ENCODE results near the gene ANLN.
"Not testable (repeated sequence)": the region's sequence is repeated elsewhere in the genome, so short reads cannot be mapped to it uniquely, and the experiment has no call there.

Gene ANLN

DNA sequence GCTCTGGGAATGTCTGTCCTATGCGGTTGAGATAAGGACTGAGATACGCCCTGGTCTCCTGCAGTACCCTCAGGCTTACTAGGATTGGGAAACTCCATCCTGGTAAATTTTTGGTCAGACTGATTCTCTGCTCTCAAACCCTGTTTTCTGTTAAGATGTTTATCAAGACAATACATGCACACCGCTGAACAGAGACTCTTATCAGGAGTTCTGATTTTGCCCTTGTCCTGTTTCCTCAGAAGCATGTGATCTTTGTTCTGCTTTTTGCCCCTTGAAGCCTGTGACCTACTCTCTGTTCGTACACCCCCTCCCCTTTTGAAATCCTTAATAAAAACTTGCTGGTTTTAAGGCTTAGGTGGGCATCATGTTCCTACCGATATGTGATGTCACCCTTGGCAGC is 76.3 kb downstream of the ANLN start:
- DNase-seq (ENCODE audit: low read depth in 2 of 2): not testable (repeated sequence)

- DNase-seq (ENCODE audit: low read depth in 2 of 2): peak; percentile 40 to 49
These were observed 78.9 kb downstream of the ANLN start for GRCh38 chr7:36468370-36469101.

- DNase-seq (ENCODE audit: low read depth in 2 of 2): no peak
These were observed 79.6 kb downstream of the ANLN start for GRCh38 chr7:36469236-36469635.

DNA sequence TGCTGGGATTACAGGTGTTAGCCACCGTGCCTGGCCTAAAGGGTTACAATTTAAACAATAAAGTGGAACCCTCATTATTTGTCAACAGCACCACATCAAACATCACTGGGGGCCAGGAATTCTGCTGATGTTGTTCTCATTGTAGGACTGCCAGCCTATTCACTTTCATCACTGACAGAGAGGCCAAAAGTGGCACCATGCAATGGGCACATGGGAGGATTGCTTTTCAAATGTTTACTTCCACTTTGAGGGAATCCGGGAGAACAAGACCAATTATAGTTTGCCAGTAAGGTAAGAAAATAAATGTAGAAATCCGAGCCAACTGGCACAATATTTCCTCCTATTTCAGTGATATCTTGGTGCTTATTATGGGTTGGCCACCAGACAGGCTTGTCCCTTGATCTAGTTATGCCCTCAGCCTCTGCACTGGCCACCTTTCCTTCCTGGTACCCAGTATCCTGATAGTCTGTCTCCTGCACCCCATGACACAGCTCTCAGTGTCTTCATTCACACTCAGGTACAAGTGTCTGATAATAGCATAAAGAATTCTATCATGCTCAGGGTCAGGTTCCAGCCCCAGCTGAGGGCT is 82.6 kb downstream of the ANLN start:
- DNase-seq (ENCODE audit: low read depth in 2 of 2): no peak

DNA sequence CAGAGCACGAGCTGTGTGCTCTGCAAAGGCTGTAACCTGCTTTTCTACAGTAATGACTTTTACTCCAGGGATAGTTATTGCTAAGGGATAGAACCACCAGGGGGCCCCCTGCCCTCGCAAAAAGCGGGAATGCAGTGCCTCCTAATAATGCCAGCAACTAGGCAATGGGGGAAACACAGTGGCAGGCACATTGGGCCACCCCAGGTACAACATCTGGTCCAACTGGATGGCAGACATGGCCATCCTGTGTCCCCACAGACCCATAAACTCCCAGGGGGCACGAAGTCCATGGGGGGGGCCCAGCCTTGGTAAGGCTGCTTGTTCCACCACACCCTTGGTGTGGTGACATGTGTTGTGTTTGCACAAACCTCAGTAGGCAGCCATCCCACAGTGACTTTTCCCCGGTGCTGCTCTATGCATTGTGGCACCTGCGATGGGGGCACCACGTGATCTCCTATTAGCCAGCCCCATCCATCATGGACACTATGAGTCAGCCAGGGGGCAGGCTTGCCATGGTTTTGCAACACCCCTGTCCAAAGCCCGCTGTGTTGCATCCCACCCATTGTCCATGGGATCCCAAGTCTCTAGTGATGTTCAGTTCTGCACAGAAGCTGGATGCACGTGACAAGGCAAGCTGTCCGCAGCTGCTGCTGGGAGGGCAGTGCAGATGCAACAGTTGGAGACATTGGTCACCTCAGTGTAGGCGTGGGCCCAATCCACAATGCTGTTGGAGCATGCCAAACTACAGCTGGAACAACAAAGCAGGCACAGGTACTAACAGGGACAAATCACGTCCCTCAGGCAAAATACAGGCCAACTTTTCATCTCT is 84.0 kb downstream of the ANLN start:
- DNase-seq (ENCODE audit: low read depth in 2 of 2): no peak

DNA sequence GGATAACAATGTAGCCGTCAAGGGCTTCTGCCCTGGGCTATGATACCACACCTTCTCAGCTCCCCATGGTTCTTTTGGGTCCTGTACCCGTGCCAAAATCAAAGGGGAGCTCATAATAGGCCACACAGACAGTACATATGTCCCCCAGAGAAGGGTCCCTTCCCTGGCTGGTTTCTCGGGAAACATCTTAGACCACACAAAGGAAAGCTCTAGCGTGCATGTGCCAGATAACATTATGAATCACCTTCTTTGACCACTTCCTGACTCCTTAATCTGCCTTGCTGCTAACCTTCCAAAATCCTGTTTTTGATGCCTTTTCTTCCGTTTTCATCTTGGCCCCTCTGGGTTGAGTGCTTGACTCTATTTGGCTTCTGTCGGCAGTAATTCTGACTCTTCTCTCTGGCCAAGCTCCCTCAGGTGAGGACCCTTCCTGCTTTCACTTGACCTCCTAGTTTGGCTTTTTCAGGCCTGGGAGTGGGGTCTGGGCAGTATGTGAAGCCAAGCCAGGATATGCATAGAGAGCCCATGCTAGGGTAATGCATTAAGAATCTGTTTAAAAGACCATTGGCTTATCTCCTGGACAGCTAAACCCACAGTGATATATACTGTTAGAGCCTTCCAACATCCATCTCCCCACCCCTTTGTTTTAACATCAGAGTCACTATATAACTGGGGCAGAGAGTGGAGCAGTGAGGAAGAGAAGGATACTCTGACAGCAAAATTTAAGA is 84.8 kb downstream of the ANLN start:
- DNase-seq (ENCODE audit: low read depth in 2 of 2): no peak

- no peak for DNase-seq (ENCODE audit: low read depth in 2 of 2)
These were observed 85.3 kb downstream of the ANLN start for GRCh38 chr7:36475011-36475342.

- no peak for DNase-seq (ENCODE audit: low read depth in 2 of 2)
These were observed 85.7 kb downstream of the ANLN start for GRCh38 chr7:36475381-36475780.

DNA sequence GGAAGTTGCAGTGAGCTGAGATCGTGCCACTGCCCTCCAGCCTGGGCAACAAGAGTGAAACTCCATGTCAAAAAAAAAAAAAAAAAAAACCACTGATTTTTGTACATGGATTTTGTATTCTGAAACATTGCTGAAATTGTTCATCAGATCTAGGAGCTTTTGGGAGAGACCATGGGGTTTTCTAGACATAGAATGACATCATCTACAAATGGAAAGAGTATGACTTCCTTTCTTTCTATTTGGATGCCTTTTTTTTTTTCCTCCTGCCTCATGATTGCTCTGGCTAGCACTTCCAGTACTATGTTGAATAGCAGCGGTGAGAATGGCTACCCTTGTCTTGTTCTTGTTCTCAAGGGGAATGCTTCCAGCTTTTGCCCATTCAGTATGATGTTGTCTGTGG is 89.1 kb downstream of the ANLN start:
- no peak for DNase-seq (ENCODE audit: low read depth in 2 of 2)

GRCh38 chr7:36483853-36484252 is 94.2 kb downstream of the ANLN start:
- DNase-seq (ENCODE audit: low read depth in 2 of 2): not testable (repeated sequence)

GRCh38 chr7:36484265-36484664 is 94.6 kb downstream of the ANLN start:
- DNase-seq (ENCODE audit: low read depth in 2 of 2): no peak

- no peak for DNase-seq (ENCODE audit: low read depth in 2 of 2)
These were observed 96.7 kb downstream of the ANLN start for GRCh38 chr7:36486336-36486735.

DNA sequence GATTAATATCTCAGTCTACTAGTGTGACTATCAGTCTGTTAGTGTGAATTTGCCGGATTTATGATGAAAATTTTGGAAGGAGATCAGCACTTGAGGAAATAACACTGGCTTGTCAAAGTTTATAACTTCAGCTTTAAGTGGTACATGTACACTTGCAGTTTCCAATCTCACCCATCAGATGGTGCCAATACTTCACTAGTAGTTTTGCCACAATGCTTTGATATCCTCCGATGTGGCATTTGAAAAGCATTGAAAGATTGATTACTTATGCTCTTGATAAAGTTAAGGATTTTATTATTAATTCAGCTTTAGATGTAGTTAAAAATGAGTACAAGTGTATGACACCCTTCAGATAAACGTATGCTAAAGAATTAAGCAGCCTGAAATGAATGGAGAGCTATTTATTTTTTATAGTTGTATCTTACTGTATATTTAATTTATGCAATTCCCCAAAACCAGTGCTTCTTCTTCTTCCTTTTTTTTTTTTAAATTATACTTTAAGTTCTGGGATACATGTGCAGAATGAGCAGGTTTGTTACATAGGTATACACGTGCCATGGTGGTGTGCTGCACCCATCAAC is 98.2 kb downstream of the ANLN start:
- peak in 1 of 2 experiments; percentile 29 for DNase-seq (ENCODE audit: low read depth in 2 of 2)

DNA sequence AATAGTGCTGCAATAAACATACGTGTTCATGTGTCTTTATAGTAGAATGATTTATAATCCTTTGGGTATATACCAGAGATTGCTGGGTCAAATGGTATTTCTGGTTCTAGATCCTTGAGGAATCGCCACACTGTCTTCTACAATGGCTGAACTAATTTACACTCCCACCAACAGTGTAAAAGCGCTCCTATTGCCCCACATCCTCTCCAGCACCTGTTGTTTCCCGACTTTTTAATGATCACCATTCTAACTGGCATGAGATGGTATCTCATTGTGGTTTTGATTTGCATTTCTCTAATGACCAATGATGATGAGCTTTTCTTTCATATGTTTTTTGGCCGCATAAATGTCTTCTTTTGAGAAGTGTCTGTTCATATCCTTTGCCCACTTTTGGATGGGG is 99.0 kb downstream of the ANLN start:
- DNase-seq (ENCODE audit: low read depth in 2 of 2): not testable (repeated sequence)

- no peak for DNase-seq (ENCODE audit: low read depth in 2 of 2)
These were observed 100.8 kb downstream of the ANLN start for GRCh38 chr7:36490419-36490830.

- no peak for DNase-seq (ENCODE audit: low read depth in 2 of 2)
These were observed 101.7 kb downstream of the ANLN start for GRCh38 chr7:36491317-36491716.

DNA sequence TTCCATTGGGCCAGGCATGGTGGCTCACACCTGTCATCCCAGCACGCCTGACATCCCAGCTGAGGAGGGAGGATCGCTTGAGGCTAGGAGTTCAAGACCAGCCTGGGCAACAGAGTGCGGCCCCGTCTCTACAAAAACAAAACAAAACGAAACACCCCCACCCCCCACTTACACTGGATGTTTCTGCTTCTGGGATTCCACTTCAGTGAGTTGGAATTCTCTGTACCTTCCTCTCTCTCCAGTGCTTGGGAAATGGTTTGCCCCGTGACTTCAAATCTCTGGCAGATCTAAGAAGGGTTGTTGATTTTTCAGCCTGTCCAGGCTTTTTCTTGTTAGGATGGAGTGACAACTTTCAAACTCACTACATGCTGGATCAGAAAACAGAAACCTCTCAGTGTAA is 106.9 kb downstream of the ANLN start:
- no peak for DNase-seq (ENCODE audit: low read depth in 2 of 2)

DNA sequence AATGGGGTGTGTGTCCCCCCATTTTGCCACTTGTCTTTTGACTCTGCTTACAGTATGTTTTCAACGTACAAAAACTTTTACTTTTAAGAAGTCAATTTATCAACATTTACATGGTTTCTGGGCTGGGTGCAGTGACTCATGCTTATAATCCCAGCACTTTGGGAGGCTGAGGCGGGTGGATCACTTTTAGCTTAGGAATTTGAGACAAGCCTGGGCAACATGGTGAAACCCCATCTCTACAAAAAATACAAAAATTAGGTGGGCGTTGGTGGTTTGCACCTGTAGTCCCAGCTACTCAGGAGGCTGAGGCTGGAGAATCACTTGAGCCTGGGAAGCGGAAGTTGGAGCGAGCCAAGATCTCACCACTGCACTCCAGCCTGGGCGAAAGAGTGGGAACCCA is 107.5 kb downstream of the ANLN start:
- not testable (repeated sequence) for DNase-seq (ENCODE audit: low read depth in 2 of 2)

DNA sequence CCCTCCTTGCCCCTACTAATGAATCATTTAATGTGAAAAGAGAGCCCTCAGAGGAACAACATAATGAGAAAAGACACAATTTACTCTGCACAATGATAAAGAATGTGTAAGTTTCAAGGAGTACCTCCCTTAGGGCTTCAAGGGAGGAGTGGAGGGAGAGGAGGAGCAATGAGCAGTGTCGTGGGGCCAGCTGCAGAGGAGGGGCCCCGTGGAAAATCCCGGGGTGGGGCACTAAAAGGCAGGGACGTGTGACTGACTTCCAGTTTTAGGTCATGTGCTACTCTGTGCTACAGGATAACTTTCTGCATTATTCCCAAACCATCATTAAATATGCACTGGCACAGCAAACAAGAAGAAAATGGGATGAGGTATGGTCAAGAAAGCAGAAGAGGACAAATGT is 108.1 kb downstream of the ANLN start:
- DNase-seq (ENCODE audit: low read depth in 2 of 2): no peak
